NT2/D1 (cell line): ENCODE results near the gene DGAT2.

ENCODE experiments used
- SUZ12 ChIP-seq: IDR thresholded peaks from 2 replicates; pipeline ENCODE4 v1.6.1; 2011; ENCODE audit not compliant: insufficient read length, insufficient read depth; ENCODE audit errors: extremely low read depth
- YY1 ChIP-seq: IDR thresholded peaks from 2 replicates; pipeline ENCODE4 v1.6.1; 2011; ENCODE audit not compliant: insufficient read length, insufficient read depth
- ZNF274 ChIP-seq: IDR thresholded peaks from 2 replicates; pipeline ENCODE4 v1.6.1; 2011; ENCODE audit warnings: mild to moderate bottlenecking, low read depth, low read length

DNA sequence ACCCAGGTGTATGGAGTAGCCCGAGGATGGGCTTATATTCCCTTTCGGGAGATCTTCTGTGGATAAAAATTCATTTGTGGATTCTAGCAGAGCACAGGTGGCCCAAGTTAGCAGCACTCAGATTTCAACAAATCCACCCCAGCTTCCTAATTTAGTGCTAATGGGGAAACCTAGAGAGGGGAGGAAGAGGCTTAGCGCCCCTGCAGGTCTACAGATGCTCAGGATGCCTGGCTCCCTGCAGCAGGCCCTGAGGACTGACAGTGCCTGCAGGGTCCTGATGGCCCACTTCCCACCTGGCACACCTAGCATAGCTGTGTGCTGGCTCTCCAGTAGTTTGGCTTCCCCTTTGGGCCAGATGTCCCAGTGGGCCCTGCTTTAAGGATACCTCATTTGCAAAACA is 6.5 kb downstream of the DGAT2 start:
- TF ChIP-seq SUZ12, result no peak
- no peak for TF ChIP-seq YY1
- TF ChIP-seq ZNF274, result no peak
